GM23338 (cell line): ENCODE measurements around the gene HHIP. TPM values are rescaled to one million over a fixed set of nuclear protein-coding genes. Genes with fewer than 3 reads are reported as not detected.

Source experiments
- ATAC-seq: fragments of 200-7000 bp; cut with Tn5 transposase; 3 replicates; pipeline ENCODE4 v1.9.1; 2020
- DNase-seq: peaks from one replicate; pipeline ENCODE4 v3.0.0-alpha.2; 2015; ENCODE audit warnings: low spot score
- H2AFZ ChIP-seq: fragments of 200-600 bp; sonication (generic); 2 replicates; pipeline ENCODE4 v1.8.0; 2016; ENCODE audit warnings: antibody characterized with exemption, mild to moderate bottlenecking, moderate library complexity
- H3F3A ChIP-seq: fragments of 200-600 bp; sonication (generic); replicated peaks from 2 replicates; pipeline ENCODE4 v1.8.0; 2017; ENCODE audit warnings: antibody characterized with exemption, mixed run types, low read depth
- H3K27ac ChIP-seq: fragments of 200-600 bp; sonication (generic); 2 replicates; pipeline ENCODE4 v1.6.1; 2016; ENCODE audit warnings: low read depth
- H3K27me3 ChIP-seq: fragments of 200-600 bp; sonication (generic); 2 replicates; pipeline ENCODE4 v1.8.0; 2016; ENCODE audit warnings: mild to moderate bottlenecking, mixed run types, moderate library complexity; ENCODE audit not compliant: insufficient read depth
- H3K36me3 ChIP-seq: fragments of 200-600 bp; sonication (generic); 2 replicates; pipeline ENCODE4 v1.8.0; 2016; ENCODE audit warnings: mild to moderate bottlenecking; ENCODE audit not compliant: insufficient read depth
- H3K4me1 ChIP-seq: fragments of 200-600 bp; sonication (generic); 2 replicates; pipeline ENCODE4 v1.8.0; 2016; ENCODE audit warnings: mild to moderate bottlenecking, moderate library complexity; ENCODE audit not compliant: insufficient read depth
- H3K4me2 ChIP-seq: fragments of 200-600 bp; sonication (generic); 2 replicates; pipeline ENCODE4 v1.7.1; 2017; ENCODE audit warnings: mixed run types
- H3K4me3 ChIP-seq: fragments of 200-600 bp; sonication (generic); 2 replicates; pipeline ENCODE4 v1.6.1; 2016; ENCODE audit warnings: mixed run types
- H3K79me2 ChIP-seq: fragments of 200-600 bp; sonication (generic); replicated peaks from 2 replicates; pipeline ENCODE4 v1.8.0; 2017; ENCODE audit warnings: mild to moderate bottlenecking; ENCODE audit not compliant: insufficient read depth
- H3K9me2 ChIP-seq: fragments of 200-600 bp; sonication (generic); 2 replicates; pipeline ENCODE4 v1.8.0; 2017; ENCODE audit not compliant: insufficient read depth
- H4K20me1 ChIP-seq: fragments of 200-600 bp; sonication (generic); replicated peaks from 2 replicates; pipeline ENCODE4 v1.8.0; 2017; ENCODE audit warnings: mild to moderate bottlenecking; ENCODE audit not compliant: insufficient read depth
- H3K27ac Mint-ChIP-seq: 2 replicates; pipeline ENCODE4 v1.8.0; 2020; ENCODE audit warnings: inconsistent platforms, mild to moderate bottlenecking, moderate library complexity, mixed read lengths
- H3K27me3 Mint-ChIP-seq: 3 replicates; pipeline ENCODE4 v1.8.0; 2022; ENCODE audit warnings: low read depth, mild to moderate bottlenecking, moderate library complexity, mixed read lengths, inconsistent platforms; ENCODE audit not compliant: insufficient read depth, poor library complexity
- H3K36me3 Mint-ChIP-seq: 3 replicates; pipeline ENCODE4 v1.8.0; 2021; ENCODE audit warnings: low read depth, mild to moderate bottlenecking, inconsistent platforms, moderate library complexity, mixed read lengths
- H3K4me1 Mint-ChIP-seq: 3 replicates; pipeline ENCODE4 v1.8.0; 2020; ENCODE audit warnings: mild to moderate bottlenecking, inconsistent platforms, mixed read lengths
- H3K4me3 Mint-ChIP-seq: 3 replicates; pipeline ENCODE4 v1.8.0; 2021; ENCODE audit warnings: moderate library complexity, mild to moderate bottlenecking, inconsistent platforms, mixed read lengths
- H3K9me3 Mint-ChIP-seq: 3 replicates; pipeline ENCODE4 v1.8.0; 2020; ENCODE audit warnings: moderate library complexity, mild to moderate bottlenecking, inconsistent platforms, mixed read lengths
- CREB1 ChIP-seq: fragments of 250-450 bp; sonication (Bioruptor Pico); IDR thresholded peaks from 2 replicates; pipeline ENCODE4 v1.5.0; 2020; ENCODE audit warnings: low read depth, mild to moderate bottlenecking, moderate library complexity
- CTCF ChIP-seq, 2 experiments: fragments of 200-600 bp in 1 of 2; sonication (generic) in 1 of 2; conservative IDR thresholded peaks; 2 replicates each; pipeline versions ENCODE4 v1.5.1 to v1.6.1; 2016 to 2017; ENCODE audit warnings: antibody characterized with exemption in 2 of 2, low read depth in 2 of 2, mild to moderate bottlenecking in 2 of 2, moderate library complexity in 1 of 2
- ETS1 ChIP-seq: IDR thresholded peaks from 2 replicates; pipeline ENCODE4 v1.6.1; 2016; ENCODE audit warnings: antibody characterized with exemption
- EZH2 ChIP-seq: fragments of 200-600 bp; sonication (generic); IDR thresholded peaks from one replicate; pipeline ENCODE4 v1.8.0; 2017; ENCODE audit warnings: antibody characterized with exemption, mild to moderate bottlenecking, low read depth; ENCODE audit not compliant: unreplicated experiment
- EZH2phosphoT487 ChIP-seq: fragments of 200-600 bp; sonication (generic); IDR thresholded peaks from one replicate; pipeline ENCODE4 v1.8.1; 2018; ENCODE audit warnings: antibody characterized with exemption; ENCODE audit not compliant: unreplicated experiment
- JUNB ChIP-seq: IDR thresholded peaks from one replicate; pipeline ENCODE4 v1.6.1; 2016; ENCODE audit warnings: antibody characterized with exemption; ENCODE audit not compliant: unreplicated experiment
- NANOG ChIP-seq: IDR thresholded peaks from 2 replicates; pipeline ENCODE4 v1.6.1; 2016; ENCODE audit warnings: antibody characterized with exemption, borderline replicate concordance
- POLR2AphosphoS5 ChIP-seq: IDR thresholded peaks from 2 replicates; pipeline ENCODE4 v1.6.1; 2016; ENCODE audit warnings: antibody characterized with exemption, low read depth
- REST ChIP-seq: IDR thresholded peaks from one replicate; pipeline ENCODE4 v1.6.1; 2018; ENCODE audit warnings: antibody characterized with exemption; ENCODE audit not compliant: unreplicated experiment
- STAT1 ChIP-seq: IDR thresholded peaks from one replicate; pipeline ENCODE4 v1.6.1; 2016; ENCODE audit warnings: antibody characterized with exemption; ENCODE audit not compliant: unreplicated experiment
- ZNF114 ChIP-seq: fragments of 250-450 bp; sonication (Bioruptor Pico); IDR thresholded peaks from 2 replicates; pipeline ENCODE4 v1.5.0; 2020; ENCODE audit warnings: mild to moderate bottlenecking, moderate library complexity
- ZNF331 ChIP-seq: fragments of 250-450 bp; sonication (Bioruptor Pico); IDR thresholded peaks from 2 replicates; pipeline ENCODE4 v1.5.0; 2020; ENCODE audit warnings: low read depth, mild to moderate bottlenecking, moderate library complexity
- ZNF462 ChIP-seq: fragments of 250-450 bp; sonication (Bioruptor Pico); IDR thresholded peaks from 2 replicates; pipeline ENCODE4 v1.5.0; 2020; ENCODE audit warnings: mild to moderate bottlenecking, moderate library complexity
- polyA plus RNA-seq: library from polyadenylated mRNA; unstranded; fragments of >200 nt; fragmentation: Nextera tagmentation; extraction: Ambion mirVana; gene quantifications from 2 replicates; pipeline ENCODE4 v1.2.1, GENCODE V29; 2016
- total RNA-seq: library from RNA; depleted of rRNA; stranded (reverse); fragments of >200 nt; shearing (Covaris generic); gene quantifications from 2 replicates; pipeline ENCODE4 v1.2.3, GENCODE V29; 2014

The HHIP gene
- total and polyA plus RNA-seq, 2 experiments from 2014 or later: 2.5 to 4.2 TPM

GRCh38 chr4:144656850-144657249 lies 10.9 kb downstream of the HHIP start:
- Histone ChIP-seq H3F3A (no peaks in the 10 kb centered on the region), H3K4me2 (no peak overlapping the region), H3K4me3 (no peak overlapping the region), H3K27me3 (no peaks in the 10 kb centered on the region), H3K79me2 (no peaks in the 10 kb centered on the region), H4K20me1 (no peaks in the 10 kb centered on the region), H3K36me3 (no peaks in the 10 kb centered on the region), H3K27ac (no peak overlapping the region), H3K9me2 (no peaks in the 10 kb centered on the region), H2AFZ (no peak overlapping the region), H3K4me1 (no peaks in the 10 kb centered on the region; the same call in 1 of the 2 replicates)
- Mint-ChIP-seq H3K9me3 (no peaks in the 10 kb centered on the region), H3K4me3 (no peak overlapping the region), H3K4me1 (peaks cover 14% of the 10 kb centered on the region), H3K36me3 (no peaks in the 10 kb centered on the region), H3K27ac (no peak overlapping the region), H3K27me3 (no peaks in the 10 kb centered on the region)
- no peak for ATAC-seq
- no peak for TF ChIP-seq STAT1
- no peak for TF ChIP-seq JUNB
- no peak for TF ChIP-seq ZNF114 (CRISPR knock-in tag)
- TF ChIP-seq ZNF462 (CRISPR knock-in tag): no peak
- no peak for TF ChIP-seq REST
- TF ChIP-seq ZNF331 (CRISPR knock-in tag): no peak
- no peak for TF ChIP-seq NANOG
- no peak for TF ChIP-seq CTCF (conservative IDR thresholded peaks at IDR 0.05; ENCODE audit: low read depth in 2 of 2)
- no peak for TF ChIP-seq EZH2
- no peak for TF ChIP-seq CREB1 (CRISPR knock-in tag)
- no peak for TF ChIP-seq POLR2AphosphoS5
- no peak for TF ChIP-seq ETS1
- TF ChIP-seq EZH2phosphoT487: no peak
- DNase-seq: no peak
